Vagina (tissue), 2 donors: Measurements from ENCODE around the gene CTU2. TPM values are rescaled to one million over a fixed set of nuclear protein-coding genes. Genes with fewer than 3 reads are reported as not detected.

Source experiments
- DNase-seq, 2 donors: peaks; one replicate each; pipeline ENCODE4 v3.0.0-alpha.2; 2017; ENCODE audit errors: extremely low spot score in 2 of 2
- H3K27ac ChIP-seq: fragments of 200-600 bp; sonication (generic); one replicate; pipeline ENCODE4 v1.5.1; 2019
- H3K27me3 ChIP-seq: fragments of 200-600 bp; sonication (generic); one replicate; pipeline ENCODE4 v1.5.1; 2019
- H3K36me3 ChIP-seq, 2 donors: fragments of 200-600 bp; sonication (generic); one replicate each; pipeline ENCODE4 v1.5.1; 2017 to 2019
- H3K4me1 ChIP-seq: fragments of 200-600 bp; sonication (generic); one replicate; pipeline ENCODE4 v1.5.1; 2019
- H3K4me3 ChIP-seq, 2 donors: fragments of 200-600 bp; sonication (generic); 1 replicate in 1 of 2; 2 replicates in 1 of 2; pipeline ENCODE4 v1.5.1; 2016 to 2019
- H3K9me3 ChIP-seq: fragments of 200-600 bp; sonication (generic); one replicate; pipeline ENCODE4 v1.5.1; 2019
- CTCF ChIP-seq, 3 experiments: fragments of 450-650 bp in 2 of 3; fragments of 200-600 bp in 1 of 3; sonication (generic) in 1 of 3; IDR thresholded peaks; one replicate each; pipeline ENCODE4 v1.5.1; 2017 to 2019; ENCODE audit warnings: antibody characterized with exemption in 3 of 3, mild to moderate bottlenecking in 2 of 3, moderate library complexity in 2 of 3
- POLR2A ChIP-seq, 2 donors: fragments of 450-650 bp; IDR thresholded peaks; one replicate each; pipeline ENCODE4 v1.6.1; 2017; ENCODE audit warnings: antibody characterized with exemption in 2 of 2, mild to moderate bottlenecking in 2 of 2, moderate library complexity in 2 of 2
- POLR2AphosphoS5 ChIP-seq, 2 donors: sonication (generic); formaldehyde crosslinking; IDR thresholded peaks; one replicate each; pipeline ENCODE4 v1.9.0; 2017; ENCODE audit warnings: antibody characterized with exemption in 2 of 2, mild to moderate bottlenecking in 2 of 2, low read depth in 1 of 2; ENCODE audit not compliant: insufficient read depth in 1 of 2
- intact Hi-C: fragments of 100-400 bp; cut with DNase I; formaldehyde crosslinking; loops from one replicate; pipeline ENCODE4 v1.15.1; 2023
- total RNA-seq: library from RNA; depleted of rRNA; stranded (reverse); fragments of >200 nt; gene quantifications from one replicate; pipeline ENCODE4 v1.2.3, GENCODE V29; 2016

Gene CTU2
- total RNA-seq, 1 donor from 2014 or later: 7.9 TPM

GRCh38 chr16:88705076-88705684 is 1.1 kb upstream of the CTU2 start:
- TF ChIP-seq POLR2AphosphoS5 (IDR thresholded peaks at IDR 0.05; ENCODE audit: insufficient read depth in 1 of 2, low read depth in 1 of 2): no peak
- TF ChIP-seq POLR2A (IDR thresholded peaks at IDR 0.05): no peak
- no peak for TF ChIP-seq CTCF (IDR thresholded peaks at IDR 0.05)
- Histone ChIP-seq H3K4me1 (peaks cover 50% of the 10 kb centered on the region), H3K36me3 (no peaks in the 10 kb centered on the region), H3K9me3 (no peaks in the 10 kb centered on the region), H3K27ac (peak overlapping the region; percentile 78), H3K4me3 (peak overlapping the region; percentile 78 to 91), H3K27me3 (no peaks in the 10 kb centered on the region)
- intact Hi-C loops: no loop called here
- DNase-seq: no peak

GRCh38 chr16:88705801-88706228 is 488 bp upstream of the CTU2 start:
- Histone ChIP-seq H3K27ac (peak overlapping the region; percentile 78), H3K9me3 (no peaks in the 10 kb centered on the region), H3K4me1 (peaks cover 47% of the 10 kb centered on the region), H3K4me3 (peak overlapping the region; percentile 78 to 91), H3K27me3 (no peaks in the 10 kb centered on the region), H3K36me3 (no peaks in the 10 kb centered on the region)
- no peak for DNase-seq
- TF ChIP-seq POLR2A (IDR thresholded peaks at IDR 0.05) (no peak), CTCF (IDR thresholded peaks at IDR 0.05) (no peak), POLR2AphosphoS5 (IDR thresholded peaks at IDR 0.05; ENCODE audit: insufficient read depth in 1 of 2, low read depth in 1 of 2) (no peak)
- intact Hi-C loops: no loop called here

- H3K9me3 ChIP-seq: no peaks in the 10 kb centered on the region
- no peak for TF ChIP-seq POLR2A (IDR thresholded peaks at IDR 0.05)
- TF ChIP-seq CTCF (IDR thresholded peaks at IDR 0.05): no peak
- TF ChIP-seq POLR2AphosphoS5 (IDR thresholded peaks at IDR 0.05; ENCODE audit: insufficient read depth in 1 of 2, low read depth in 1 of 2): no peak
- peak overlapping the region; percentile 78 to 91 for H3K4me3 ChIP-seq
- intact Hi-C loops: no loop called here
- H3K4me1 ChIP-seq: peaks cover 38% of the 10 kb centered on the region
- H3K27ac ChIP-seq: peak overlapping the region; percentile 78
- no peaks in the 10 kb centered on the region for H3K36me3 ChIP-seq
- no peak for DNase-seq
- H3K27me3 ChIP-seq: no peaks in the 10 kb centered on the region
These were observed 893 bp downstream of the CTU2 start for GRCh38 chr16:88706965-88707826.

GRCh38 chr16:88710556-88710955 is 4.3 kb downstream of the CTU2 start:
- TF ChIP-seq CTCF (IDR thresholded peaks at IDR 0.05) (no peak), POLR2A (IDR thresholded peaks at IDR 0.05) (no peak), POLR2AphosphoS5 (IDR thresholded peaks at IDR 0.05; ENCODE audit: insufficient read depth in 1 of 2, low read depth in 1 of 2) (no peak)
- Histone ChIP-seq H3K27ac (no peak overlapping the region), H3K4me1 (peaks cover 15% of the 10 kb centered on the region), H3K4me3 (no peak overlapping the region), H3K9me3 (no peaks in the 10 kb centered on the region), H3K36me3 (peaks cover 0 to 18% of the 10 kb centered on the region in 2 donors), H3K27me3 (no peaks in the 10 kb centered on the region)
- intact Hi-C loops: no loop called here
- no peak for DNase-seq
